H1 (cell line): Measurements from ENCODE around the gene KCNK13. TPM values are rescaled to one million over a fixed set of nuclear protein-coding genes. Genes with fewer than 3 reads are reported as not detected.

Experiments
- CTCF ChIA-PET: fragments of 300-600 bp; sonication (Branson Sonifier 250); formaldehyde crosslinking; loops from one replicate; lab custom pipeline; 2021; ENCODE audit not compliant: partially characterized antibody; lab: Charles Lee
- POLR2A ChIA-PET: fragments of 300-600 bp; sonication (Branson Sonifier 250); formaldehyde crosslinking; loops from one replicate; lab custom pipeline; 2021; ENCODE audit warnings: inconsistent platforms; ENCODE audit not compliant: partially characterized antibody; lab: Charles Lee
- DNase-seq, 2 experiments: peaks; one replicate each; pipeline versions ENCODE4 v3.0.0 to v3.0.0-alpha.2; 2010 to 2022; ENCODE audit warnings: low spot score in 2 of 2, low read depth in 1 of 2, mixed read lengths in 1 of 2
- FAIRE-seq: peaks from 2 replicates; lab custom pipeline; 2011; peaks lifted over from hg19 to GRCh38; lab: Jason Lieb, UNC
- H2AFZ ChIP-seq: 2 replicates; pipeline ENCODE4 v1.8.1; 2012; ENCODE audit warnings: low read length, inconsistent platforms
- H2AK5ac ChIP-seq: 2 replicates; pipeline ENCODE4 v1.6.1; 2013; ENCODE audit warnings: low read depth, low read length
- H2BK120ac ChIP-seq: replicated peaks from 2 replicates; pipeline ENCODE3; 2013; ENCODE audit warnings: low read depth, low read length, inconsistent platforms
- H2BK12ac ChIP-seq: 2 replicates; pipeline ENCODE4 v1.6.1; 2013; ENCODE audit warnings: low read depth, low read length
- H2BK15ac ChIP-seq: 2 replicates; pipeline ENCODE4 v1.6.1; 2013; ENCODE audit warnings: low read length
- H2BK20ac ChIP-seq: 2 replicates; pipeline ENCODE4 v1.6.1; 2013; ENCODE audit warnings: low read length
- H2BK5ac ChIP-seq: 2 replicates; pipeline ENCODE4 v1.6.1; 2013; ENCODE audit warnings: low read depth, low read length
- H3K14ac ChIP-seq: 2 replicates; pipeline ENCODE4 v1.6.1; 2013; ENCODE audit warnings: inconsistent platforms; ENCODE audit not compliant: insufficient read length
- H3K18ac ChIP-seq: 2 replicates; pipeline ENCODE4 v1.6.1; 2013; ENCODE audit warnings: low read length; ENCODE audit errors: extremely low read depth
- H3K23ac ChIP-seq: 2 replicates; pipeline ENCODE4 v1.6.1; 2013; ENCODE audit warnings: inconsistent platforms; ENCODE audit not compliant: insufficient read length
- H3K23me2 ChIP-seq: 2 replicates; pipeline ENCODE4 v1.6.1; 2013; ENCODE audit warnings: low read depth, low read length
- H3K27ac ChIP-seq: 2 replicates; pipeline ENCODE4 v1.6.1; 2011; ENCODE audit warnings: low read depth, low read length, inconsistent platforms
- H3K27me3 ChIP-seq, 4 experiments: replicated peaks in 1 of 4; 1 replicate in 1 of 4; 2 replicates in 3 of 4; pipeline versions ENCODE4 v1.6.1 to v1.8.1; 2011 to 2013; ENCODE audit warnings: low read length in 3 of 4, mild to moderate bottlenecking in 3 of 4, inconsistent platforms in 2 of 4, mixed read lengths in 2 of 4, moderate library complexity in 1 of 4; ENCODE audit not compliant: control insufficient read depth in 3 of 4, insufficient read depth in 3 of 4; ENCODE audit errors: extremely low read depth in 1 of 4
- H3K36me3 ChIP-seq, 4 experiments: 2 replicates each; pipeline versions ENCODE4 v1.6.1 to v1.8.1; 2011 to 2013; ENCODE audit warnings: mild to moderate bottlenecking in 4 of 4, low read length in 3 of 4, moderate library complexity in 2 of 4, control low read depth in 1 of 4, inconsistent platforms in 1 of 4; ENCODE audit not compliant: insufficient read depth in 4 of 4, control insufficient read depth in 2 of 4
- H3K4ac ChIP-seq: replicated peaks from 2 replicates; pipeline ENCODE3; 2013; ENCODE audit warnings: low read length, low read depth, mixed read lengths, inconsistent platforms; ENCODE audit not compliant: insufficient read length
- H3K4me1 ChIP-seq, 4 experiments: replicated peaks in 1 of 4; 1 replicate in 1 of 4; 2 replicates in 3 of 4; pipeline versions ENCODE4 v1.6.1 to v1.8.1; 2011 to 2013; ENCODE audit warnings: low read length in 3 of 4, inconsistent platforms in 2 of 4, mixed read lengths in 1 of 4; ENCODE audit not compliant: insufficient read depth in 4 of 4, control insufficient read depth in 3 of 4
- H3K4me2 ChIP-seq, 2 experiments: 2 replicates each; pipeline versions ENCODE4 v1.6.1 to v1.8.1; 2011 to 2013; ENCODE audit warnings: low read depth in 2 of 2, low read length in 2 of 2, control low read depth in 1 of 2, inconsistent platforms in 1 of 2, mild to moderate bottlenecking in 1 of 2; ENCODE audit not compliant: insufficient read depth in 1 of 2
- H3K4me3 ChIP-seq, 4 experiments: fragments of 200-600, 300-600 bp in 1 of 4; sonication (generic), shearing (Covaris generic), sonication (Bioruptor Twin) in 1 of 4; 2 replicates each; pipeline versions ENCODE4 v1.5.1 to v1.8.1; 2011 to 2016; ENCODE audit warnings: low read length in 4 of 4, low read depth in 3 of 4, control low read depth in 2 of 4, inconsistent platforms in 2 of 4, mild to moderate bottlenecking in 2 of 4, mixed read lengths in 1 of 4, moderate library complexity in 1 of 4; ENCODE audit not compliant: insufficient read depth in 2 of 4; ENCODE audit errors: extremely low read depth in 1 of 4
- H3K56ac ChIP-seq: replicated peaks from 2 replicates; pipeline ENCODE3; 2013; ENCODE audit warnings: low read depth, mild to moderate bottlenecking, mixed read lengths, low read length, inconsistent platforms; ENCODE audit not compliant: insufficient read length
- H3K79me1 ChIP-seq: 2 replicates; pipeline ENCODE4 v1.6.1; 2013; ENCODE audit warnings: low read depth, low read length, control low read depth
- H3K79me2 ChIP-seq, 2 experiments: 2 replicates each; pipeline versions ENCODE4 v1.6.1 to v1.8.1; 2012 to 2013; ENCODE audit warnings: low read length in 2 of 2, mild to moderate bottlenecking in 2 of 2, inconsistent platforms in 1 of 2; ENCODE audit not compliant: insufficient read depth in 2 of 2, control insufficient read depth in 1 of 2
- H3K9ac ChIP-seq, 4 experiments: replicated peaks in 1 of 4; 1 replicate in 1 of 4; 2 replicates in 3 of 4; pipeline versions ENCODE4 v1.6.1 to v1.8.1; 2011 to 2013; ENCODE audit warnings: low read depth in 3 of 4, low read length in 3 of 4, control low read depth in 2 of 4, mild to moderate bottlenecking in 2 of 4, moderate library complexity in 2 of 4, inconsistent platforms in 1 of 4; ENCODE audit errors: extremely low read depth in 1 of 4
- H3K9me3 ChIP-seq, 2 experiments: 2 replicates each; pipeline versions ENCODE4 v1.6.1 to v1.8.1; 2012 to 2013; ENCODE audit warnings: mild to moderate bottlenecking in 2 of 2, moderate library complexity in 2 of 2, control low read depth in 1 of 2, inconsistent platforms in 1 of 2, low read depth in 1 of 2, low read length in 1 of 2, mixed read lengths in 1 of 2; ENCODE audit not compliant: insufficient read depth in 2 of 2
- H4K20me1 ChIP-seq, 2 experiments: replicated peaks in 1 of 2; 2 replicates each; pipeline versions ENCODE3 to v1.8.1; 2011 to 2013; ENCODE audit warnings: inconsistent platforms in 2 of 2, low read length in 2 of 2, mild to moderate bottlenecking in 1 of 2; ENCODE audit not compliant: insufficient read depth in 2 of 2, control insufficient read depth in 1 of 2
- H4K5ac ChIP-seq: 2 replicates; pipeline ENCODE4 v1.6.1; 2013; ENCODE audit warnings: low read length, low read depth, mixed read lengths, inconsistent platforms; ENCODE audit not compliant: insufficient read length
- H4K8ac ChIP-seq: 2 replicates; pipeline ENCODE4 v1.8.0; 2013; ENCODE audit warnings: mild to moderate bottlenecking, moderate library complexity, low read length, inconsistent platforms; ENCODE audit not compliant: insufficient read depth; ENCODE audit errors: extremely low read depth
- H4K91ac ChIP-seq: replicated peaks from 2 replicates; pipeline ENCODE3; 2013; ENCODE audit warnings: low read length, mixed read lengths, inconsistent platforms; ENCODE audit not compliant: insufficient read length
- BCL11A ChIP-seq, 2 experiments: IDR thresholded peaks; one replicate each; pipeline ENCODE4 v1.6.1; 2011; ENCODE audit warnings: low read depth in 2 of 2, low read length in 2 of 2, mild to moderate bottlenecking in 2 of 2
- CBX8 ChIP-seq: fragments of 300-800, 300-1000 bp; sonication (generic); IDR thresholded peaks from 2 replicates; pipeline ENCODE4 v1.7.1; 2016; ENCODE audit warnings: low read depth, low read length, borderline replicate concordance
- GABPA ChIP-seq: IDR thresholded peaks from 2 replicates; pipeline ENCODE4 v1.6.1; 2011; ENCODE audit warnings: mild to moderate bottlenecking, low read length, moderate library complexity, borderline replicate concordance; ENCODE audit not compliant: insufficient read depth
- JUND ChIP-seq: IDR thresholded peaks from 2 replicates; pipeline ENCODE4 v1.6.1; 2011; ENCODE audit warnings: mild to moderate bottlenecking, improper control_type of control experiment, low read length
- KDM1A ChIP-seq: fragments of 200-600, 300-600 bp; sonication (generic); IDR thresholded peaks from 2 replicates; pipeline ENCODE4 v1.7.1; 2016; ENCODE audit warnings: mild to moderate bottlenecking, low read length, borderline replicate concordance
- KDM5A ChIP-seq: fragments of 200-600 bp; IDR thresholded peaks from 2 replicates; pipeline ENCODE4 v1.7.1; 2012; ENCODE audit warnings: mild to moderate bottlenecking, low read length, inconsistent platforms, mixed read lengths
- POLR2A ChIP-seq, 2 experiments: IDR thresholded peaks; 1 replicate in 1 of 2; 2 replicates in 1 of 2; pipeline ENCODE4 v1.6.1; 2011; ENCODE audit warnings: low read depth in 2 of 2, low read length in 2 of 2, mild to moderate bottlenecking in 2 of 2; ENCODE audit errors: control extremely low read depth in 1 of 2
- POU5F1 ChIP-seq: IDR thresholded peaks from 2 replicates; pipeline ENCODE4 v1.6.1; 2011; ENCODE audit warnings: low read depth, mild to moderate bottlenecking, low read length, moderate library complexity
- SRF ChIP-seq: IDR thresholded peaks from 2 replicates; pipeline ENCODE4 v1.6.1; 2011; ENCODE audit warnings: mild to moderate bottlenecking, low read depth, low read length, moderate library complexity
- WGBS, 2 experiments: shearing (Covaris generic) in 1 of 2; methylation state at CpG; one replicate each; pipeline versions ENCODE4 v1.1.6 to v1.1.7; 2013 to 2015; ENCODE audit warnings: low lambda C conversion rate in 2 of 2, mixed read lengths in 2 of 2, inconsistent platforms in 1 of 2, low coverage in 1 of 2, missing lambda C conversion rate in 1 of 2; ENCODE audit not compliant: insufficient replicate concordance in 2 of 2, insufficient coverage in 1 of 2, insufficient read length in 1 of 2; ENCODE audit errors: extremely low coverage in 1 of 2, missing lambda C conversion rate in 1 of 2; 5-methylcytosine and 5-hydroxymethylcytosine counted together
- polyA plus RNA-seq, 7 experiments: library from polyadenylated mRNA; depleted of rRNA in 3 of 7; stranded (reverse) in 5 of 7; unstranded in 2 of 7; fragments of >200 nt in 5 of 7; fragments of 200-250 nt in 2 of 7; gene quantifications; 1 replicate in 5 of 7; 2 replicates in 1 of 7; 4 replicates in 1 of 7; pipeline versions ENCODE4 v1.2.1 to v1.2.3, GENCODE V29; 2011 to 2013; ENCODE audit warnings: missing spikeins in 2 of 7, mixed read lengths in 2 of 7
- total RNA-seq: library from RNA; stranded (reverse); fragmentation: NEBNext Ultra II Directional; extraction: Animal tissue kit (Norgen Biotek cat#: 25700); gene quantifications from 2 replicates; pipeline ENCODE4 v1.2.1, GENCODE V29; 2021

KCNK13 gene
- total and polyA plus RNA-seq, 2 of the 8 experiments (the other 6 are each of a cell fraction or from before 2014, with no cell fraction given): 0.39 to 0.48 TPM

DNA sequence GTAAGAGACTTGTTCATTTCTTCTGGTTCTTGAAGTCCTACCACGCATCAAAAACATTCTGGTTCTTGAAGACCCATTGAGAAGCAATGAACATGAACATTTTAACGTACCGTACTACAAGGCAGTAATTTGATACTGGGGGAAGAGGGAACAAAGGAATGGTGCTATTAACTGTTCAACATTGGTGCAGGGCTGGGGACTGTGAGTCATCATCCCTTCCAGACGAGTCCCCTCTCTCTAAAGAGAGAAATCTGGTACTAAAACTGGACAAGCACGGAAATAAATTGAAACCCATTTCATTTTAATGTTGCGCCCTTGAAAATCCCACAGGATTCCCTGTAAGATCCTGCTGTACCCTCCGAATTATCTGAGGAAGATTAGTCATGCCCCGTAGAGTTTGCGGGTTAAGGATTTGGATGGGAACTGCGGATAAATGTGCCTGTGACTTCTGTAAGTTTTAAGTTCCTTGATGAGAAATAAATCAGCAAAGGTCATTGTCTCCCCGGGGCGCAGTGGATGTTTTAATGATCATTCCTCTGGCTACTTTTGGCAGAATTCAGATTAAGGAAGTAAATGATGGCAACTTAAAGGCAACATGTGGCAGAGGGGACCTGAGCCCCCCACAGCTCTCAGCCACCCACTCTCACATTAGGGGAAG is 78.6 kb downstream of the KCNK13 start:
- Histone ChIP-seq H2BK5ac (no peak overlapping the region), H3K23ac (no peak overlapping the region), H3K27me3 (no peaks in the 10 kb centered on the region), H3K56ac (no peak overlapping the region), H2BK15ac (no peak overlapping the region), H3K27ac (no peak overlapping the region), H4K8ac (no peak overlapping the region), H3K79me2 (no peaks in the 10 kb centered on the region), H3K18ac (no peak overlapping the region), H3K4ac (no peak overlapping the region), H4K5ac (no peak overlapping the region), H2AFZ (peak overlapping the region; percentile 14), H3K79me1 (no peaks in the 10 kb centered on the region), H4K91ac (no peak overlapping the region), H2BK12ac (peak overlapping the region; percentile 95; the same call in 1 of the 2 replicates), H2BK120ac (no peak overlapping the region), H3K4me2 (no peak overlapping the region), H4K20me1 (no peaks in the 10 kb centered on the region), H2AK5ac (no peak overlapping the region), H3K4me1 (no peaks in the 10 kb centered on the region), H3K14ac (no peak overlapping the region), H3K4me3 (no peak overlapping the region), H3K36me3 (no peaks in the 10 kb centered on the region), H3K9ac (no peak overlapping the region), H3K9me3 (no peaks in the 10 kb centered on the region), H2BK20ac (no peak overlapping the region), H3K23me2 (no peaks in the 10 kb centered on the region)
- 77% methylated on average over 12 of the region's 12 CpGs; no CpG with 5 or more reads in 1 of the 2 experiments for WGBS, 2 experiments
- FAIRE-seq: peak; percentile 45
- DNase-seq: no peak
- no peak for TF ChIP-seq POU5F1
- no peak for TF ChIP-seq KDM1A
- TF ChIP-seq KDM5A: no peak
- no peak for TF ChIP-seq SRF
- no peak for TF ChIP-seq BCL11A (IDR thresholded peaks at IDR 0.05; ENCODE audit: low read depth in 2 of 2, low read length in 2 of 2)
- no peak for TF ChIP-seq POLR2A (IDR thresholded peaks at IDR 0.05; ENCODE audit: control extremely low read depth in 1 of 2, low read depth in 2 of 2, low read length in 2 of 2)
- no peak for TF ChIP-seq CBX8
- no peak for TF ChIP-seq JUND
- no peak for TF ChIP-seq GABPA
- ChIA-PET CTCF (no interaction called here), POLR2A (no interaction called here)
